ENCODE measurements around the gene METTL1.

METTL1 gene

GRCh38 chr12:57813971-57814772 lies 42.3 kb upstream of the METTL1 start:
- peak; percentile 32 for TF ChIP-seq CTCF (conservative IDR thresholded peaks at IDR 0.05; ENCODE audit: low read depth, low read length)
- peak; percentile 42 for DNase-seq (ENCODE audit: low read depth)
- H3K4me3 ChIP-seq (ENCODE audit: low read depth, low read length), result no peak overlapping the region

GRCh38 chr12:57813111-57813970 lies 41.4 kb upstream of the METTL1 start:
- H3K4me3 ChIP-seq (ENCODE audit: low read depth, low read length), result no peak overlapping the region
- no peak for TF ChIP-seq CTCF (conservative IDR thresholded peaks at IDR 0.05; ENCODE audit: low read depth, low read length)

GRCh38 chr12:57811028-57811755 lies 39.3 kb upstream of the METTL1 start:
- DNase-seq (ENCODE audit: low read depth), result no peak
- TF ChIP-seq CTCF (conservative IDR thresholded peaks at IDR 0.05; ENCODE audit: low read depth, low read length), result no peak
- no peak overlapping the region for H3K4me3 ChIP-seq (ENCODE audit: low read depth, low read length)

More at GRCh38 chr12:57813111-57813970, 41.4 kb upstream of the METTL1 start:
- DNase-seq (ENCODE audit: low read depth), result peak; percentile 65

- peak; percentile 73 for DNase-seq (ENCODE audit: low read depth)
- no peak for TF ChIP-seq CTCF (conservative IDR thresholded peaks at IDR 0.05; ENCODE audit: low read depth, low read length)
- H3K4me3 ChIP-seq (ENCODE audit: low read depth, low read length), result no peak overlapping the region
Observed at GRCh38 chr12:57810450-57810849, 38.5 kb upstream of the METTL1 start.

GRCh38 chr12:57809425-57809824 lies 37.5 kb upstream of the METTL1 start:
- DNase-seq (ENCODE audit: low read depth), result no peak
- TF ChIP-seq CTCF (conservative IDR thresholded peaks at IDR 0.05; ENCODE audit: low read depth, low read length), result no peak
- no peak overlapping the region for H3K4me3 ChIP-seq (ENCODE audit: low read depth, low read length)

- no peak overlapping the region for H3K4me3 ChIP-seq (ENCODE audit: low read depth, low read length)
- no peak for TF ChIP-seq CTCF (conservative IDR thresholded peaks at IDR 0.05; ENCODE audit: low read depth, low read length)
- no peak for DNase-seq (ENCODE audit: low read depth)
Observed at GRCh38 chr12:57808351-57808750, 36.4 kb upstream of the METTL1 start.

Measured in choroid plexus epithelial cell (primary cell).